Activated CD8-positive, alpha-beta memory T cell treated with anti-CD3 and anti-CD28 coated beads for 4 hours (primary cell): ENCODE results near the gene PSMG2.
"Not testable (repeated sequence)": the region's sequence is repeated elsewhere in the genome, so short reads cannot be mapped to it uniquely, and the experiment has no call there.

Source experiments
- DNase-seq, 2 donors: peaks; one replicate each; pipeline ENCODE4 v3.0.0-alpha.2; 2020; ENCODE audit warnings: low read depth in 2 of 2

PSMG2 gene

GRCh38 chr18:12722731-12723130 is 19.9 kb downstream of the PSMG2 start:
- DNase-seq: no peak

DNA sequence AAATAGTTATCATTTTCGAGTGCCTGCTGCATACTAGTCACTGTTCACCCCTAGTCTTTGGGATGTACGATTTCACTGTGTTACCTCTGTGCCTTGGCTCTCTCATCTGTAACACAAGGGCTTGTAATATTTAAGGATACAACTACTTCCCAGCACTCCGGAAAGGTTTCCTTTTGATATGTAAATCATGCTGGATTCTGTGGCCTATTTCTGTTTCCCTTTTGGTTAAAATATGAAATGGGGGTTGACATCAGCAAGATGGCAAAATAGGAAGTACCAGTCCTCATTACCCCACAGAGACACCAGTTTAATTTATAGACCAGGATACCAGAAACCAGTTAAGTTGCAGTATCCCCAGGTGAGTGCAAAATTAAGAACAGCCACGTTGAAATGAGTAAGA is 23.5 kb downstream of the PSMG2 start:
- DNase-seq: no peak

- peak; percentile 8 to 28 for DNase-seq
Observed at GRCh38 chr18:12726774-12727550, 24.1 kb downstream of the PSMG2 start.

DNA sequence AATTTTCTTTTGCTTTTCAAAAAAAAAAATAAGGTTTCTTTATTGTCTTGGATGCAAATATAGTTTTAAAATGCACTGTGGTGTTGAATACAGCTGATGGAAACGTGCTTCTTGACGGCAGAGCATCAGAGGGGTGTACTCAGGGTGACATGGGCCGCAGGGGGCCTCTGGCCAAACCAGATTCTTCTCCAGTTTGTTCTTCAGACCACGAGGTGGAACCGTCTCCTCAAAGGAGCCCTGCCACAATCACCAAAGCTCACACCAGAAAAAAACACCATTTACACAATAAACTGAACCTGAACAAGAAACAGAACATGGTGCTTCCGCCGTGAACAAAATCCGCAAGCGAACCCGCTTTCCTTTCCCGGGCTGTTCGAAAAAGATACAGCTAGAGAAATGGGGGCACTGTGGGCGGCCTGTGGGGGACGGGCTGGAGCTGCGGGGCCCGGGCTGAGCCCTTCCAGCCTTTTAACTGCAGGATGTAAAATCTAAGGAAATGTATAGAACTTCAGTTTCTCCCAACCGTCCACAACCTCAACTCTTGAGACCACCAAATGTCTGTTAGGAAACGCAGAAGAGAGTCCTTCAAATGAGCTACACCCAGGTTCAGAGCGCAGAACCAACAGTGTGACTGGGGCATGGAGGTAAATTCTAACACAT is 34.5 kb downstream of the PSMG2 start:
- no peak for DNase-seq

GRCh38 chr18:12741351-12741750 is 38.5 kb downstream of the PSMG2 start:
- no peak for DNase-seq

GRCh38 chr18:12742453-12742852 is 39.6 kb downstream of the PSMG2 start:
- no peak for DNase-seq

DNA sequence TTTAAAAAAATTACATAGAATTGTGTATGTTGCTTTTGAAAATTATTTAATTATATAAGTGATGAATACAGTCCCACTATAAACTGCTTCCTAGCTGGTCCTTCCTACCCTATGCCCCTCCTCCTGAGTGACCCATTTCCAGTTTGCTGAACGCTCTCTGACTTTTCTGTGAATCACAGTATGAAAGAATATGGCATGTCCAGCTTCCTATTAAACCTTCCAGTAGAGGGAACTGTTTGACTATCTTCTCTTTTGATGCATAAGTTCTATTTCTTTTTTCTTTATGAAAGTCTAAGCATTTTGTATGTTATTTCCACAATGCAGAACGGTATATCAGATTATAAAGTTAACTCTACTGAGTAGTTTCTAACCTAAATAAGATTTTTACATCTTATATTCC is 41.3 kb downstream of the PSMG2 start:
- DNase-seq: no peak

DNA sequence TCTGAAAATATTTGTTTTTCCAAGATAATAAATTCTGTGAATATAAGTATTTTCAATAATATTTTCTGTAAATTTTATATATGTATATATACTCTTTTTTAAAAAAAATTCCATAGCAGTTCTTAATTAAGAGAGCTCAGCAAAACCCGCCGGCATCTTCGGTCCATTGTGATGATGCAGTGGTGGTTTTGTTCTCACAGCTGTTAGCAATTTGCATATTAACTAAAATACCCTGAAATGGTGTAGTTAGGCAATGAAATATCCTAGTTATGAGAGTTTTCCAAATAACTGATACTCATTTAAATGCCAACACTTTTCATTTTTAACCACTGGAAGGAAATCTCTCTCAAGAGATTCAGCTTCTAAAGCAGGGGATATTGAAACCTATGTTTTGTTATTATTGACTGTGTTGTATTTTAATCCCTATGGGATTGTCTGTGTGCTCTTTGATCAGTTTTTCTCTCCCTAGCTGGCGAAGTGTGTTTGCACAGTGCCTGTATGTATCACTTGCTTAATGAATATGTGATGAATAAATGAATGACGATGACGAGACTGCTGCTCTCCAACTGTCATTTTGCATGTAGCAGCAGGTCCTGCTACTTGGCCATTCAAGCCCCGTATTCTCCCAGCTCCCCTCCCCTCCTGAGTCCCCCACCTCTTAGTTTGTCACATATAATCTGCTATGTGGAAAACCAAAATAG is 42.4 kb downstream of the PSMG2 start:
- DNase-seq: no peak

DNA sequence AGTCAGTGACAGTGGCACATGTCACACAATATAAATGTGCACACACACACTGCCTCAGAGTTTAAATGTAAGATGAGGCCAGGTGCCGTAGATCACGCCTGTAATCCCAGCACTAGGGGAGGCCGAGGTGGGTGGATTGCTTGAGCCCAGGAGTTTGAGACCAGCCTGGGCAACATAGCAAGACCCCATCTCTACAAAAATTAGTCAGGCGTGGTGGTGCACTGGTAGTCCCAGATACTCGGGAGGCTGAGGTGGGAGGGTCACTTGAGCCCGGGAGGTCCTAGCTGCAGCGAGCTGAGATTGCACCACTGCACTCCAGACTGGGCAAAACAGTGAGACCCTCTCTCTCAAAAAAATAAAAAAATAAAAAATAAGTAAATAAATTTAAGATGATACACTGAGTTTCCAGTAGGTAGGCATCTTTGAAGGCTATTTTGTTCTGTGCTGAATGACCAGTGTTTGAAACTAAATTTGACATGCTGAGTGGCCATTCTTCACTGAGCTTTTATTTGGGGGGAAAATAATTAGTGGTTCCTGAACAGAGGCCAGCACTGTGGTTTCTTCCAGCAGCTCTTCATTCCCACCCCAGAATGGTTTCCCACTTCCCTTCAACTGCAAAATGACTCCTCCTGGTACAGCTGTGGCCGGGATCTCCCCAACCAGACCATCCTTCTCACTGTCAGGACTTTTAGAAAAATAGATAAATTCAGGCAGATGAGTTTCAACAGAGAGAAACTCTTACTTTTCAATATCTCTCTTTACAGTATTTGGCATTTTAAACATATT is 44.9 kb downstream of the PSMG2 start:
- no peak for DNase-seq

DNA sequence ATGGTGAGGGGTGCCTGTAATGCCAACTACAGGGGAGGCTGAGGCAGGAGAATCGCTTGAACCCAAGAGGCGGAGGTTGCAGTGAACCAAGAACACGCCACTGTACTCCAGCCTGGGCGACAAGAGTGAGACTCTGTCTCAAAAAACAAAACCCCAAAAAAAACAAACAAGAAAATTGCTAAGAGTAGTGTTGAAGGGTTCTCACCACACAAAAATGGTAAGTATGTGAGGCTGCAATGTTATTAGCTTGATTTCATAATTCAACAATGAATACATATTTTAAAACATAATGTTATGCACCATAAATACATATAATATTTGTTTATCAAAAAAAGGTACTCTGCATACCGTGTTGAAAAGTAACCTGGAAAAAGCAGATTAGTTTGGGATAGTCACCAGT is 45.8 kb downstream of the PSMG2 start:
- DNase-seq: no peak

DNA sequence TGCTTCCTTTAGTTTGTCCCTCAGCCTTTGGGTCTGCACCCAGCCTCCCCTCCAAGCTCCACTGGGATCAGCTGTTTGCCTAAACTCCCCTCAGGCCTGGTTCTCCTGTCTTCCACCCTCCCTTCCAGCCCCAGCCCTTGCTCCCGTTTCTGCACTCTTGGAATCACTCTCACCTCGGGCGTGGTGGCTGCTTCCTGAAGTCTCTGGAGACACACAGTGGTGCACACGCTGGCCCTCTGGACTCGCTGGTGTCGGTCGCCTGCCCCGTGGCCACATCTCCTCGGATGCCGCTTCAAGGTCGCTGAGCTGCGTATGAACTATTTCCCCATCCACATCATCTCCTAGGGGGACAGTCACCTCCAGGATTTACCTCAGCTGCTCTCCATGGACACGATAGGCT is 46.3 kb downstream of the PSMG2 start:
- DNase-seq: no peak

- no peak for DNase-seq
Observed at GRCh38 chr18:12750076-12750714, 47.4 kb downstream of the PSMG2 start.

DNA sequence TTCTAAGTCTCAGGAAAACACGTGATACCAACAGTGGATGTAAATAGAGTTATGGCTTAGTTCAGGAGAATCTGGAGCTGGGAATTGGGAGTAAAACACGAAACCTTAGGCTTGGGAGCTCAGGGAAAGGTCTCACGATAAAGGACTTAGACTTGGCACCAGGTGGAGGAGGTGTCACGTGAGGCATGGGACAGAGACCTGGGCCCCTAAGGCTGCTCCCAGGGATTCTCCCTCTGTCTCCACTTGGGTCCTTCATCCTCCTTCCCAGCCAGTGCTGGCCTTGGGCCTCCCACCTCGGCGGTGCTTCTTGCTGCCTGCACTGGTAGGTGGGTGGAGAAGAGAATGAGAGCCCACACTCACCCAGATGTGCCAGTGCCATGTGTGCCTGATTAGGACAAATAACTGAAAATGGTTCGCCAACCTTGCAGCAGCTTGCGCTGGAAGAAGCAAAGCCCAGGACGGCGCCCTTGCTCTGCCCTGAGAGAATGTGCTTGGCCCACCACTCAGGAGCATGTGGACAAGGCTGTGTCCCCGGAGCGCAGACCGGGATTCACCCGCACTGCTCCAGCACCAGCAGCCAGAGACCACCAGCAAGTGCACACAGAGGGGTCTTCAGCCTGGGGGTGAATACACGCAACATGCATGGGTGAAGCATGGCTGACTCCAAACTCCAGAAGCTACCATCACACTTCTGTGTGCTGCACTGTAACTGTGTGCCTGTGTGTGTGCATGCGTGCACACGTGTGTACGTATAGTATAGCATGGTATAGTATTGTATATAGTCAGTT is 48.1 kb downstream of the PSMG2 start:
- DNase-seq: no peak

DNA sequence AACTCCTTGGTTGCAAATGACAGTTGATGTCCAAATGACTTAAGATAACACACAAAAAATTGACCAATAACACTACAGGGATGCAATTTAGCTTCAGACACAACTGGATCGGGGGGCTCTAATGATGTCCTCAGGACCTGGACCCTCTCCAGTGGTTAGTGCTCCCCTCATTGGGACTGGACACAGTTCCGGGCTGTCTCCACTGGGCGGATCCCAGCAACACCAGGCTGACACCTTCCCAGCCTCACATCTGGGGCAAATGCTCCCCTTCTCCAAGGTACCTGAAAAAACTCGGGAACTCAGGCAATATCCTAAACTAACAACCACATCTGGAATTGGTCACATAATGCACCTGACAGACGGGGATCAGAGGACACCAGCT is 48.7 kb downstream of the PSMG2 start:
- DNase-seq: no peak

- no peak for DNase-seq
Observed at GRCh38 chr18:12751891-12752290, 49.0 kb downstream of the PSMG2 start.

- no peak for DNase-seq
Observed at GRCh38 chr18:12754511-12754910, 51.7 kb downstream of the PSMG2 start.

DNA sequence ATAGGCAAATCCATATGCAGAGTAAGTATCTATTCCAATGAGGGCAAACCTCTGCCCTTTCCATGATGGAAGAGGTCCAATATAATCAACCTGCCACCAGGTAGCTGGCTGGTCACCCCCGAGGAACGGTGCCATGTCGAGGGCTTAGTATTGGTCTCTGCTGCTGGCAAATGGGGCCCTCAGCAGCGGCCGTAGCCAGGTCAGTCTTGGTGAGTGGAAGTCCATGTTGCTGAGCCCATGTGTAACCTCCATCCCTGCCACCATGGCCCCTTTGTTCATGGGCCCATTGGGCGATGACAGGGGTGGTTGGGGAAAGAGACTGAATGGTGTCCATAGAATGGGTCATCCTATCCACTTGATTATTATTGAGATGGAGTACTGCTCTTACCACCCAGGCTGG is 52.8 kb downstream of the PSMG2 start:
- not testable (repeated sequence) for DNase-seq

- DNase-seq: not testable (repeated sequence)
Observed at GRCh38 chr18:12756619-12757239, 53.9 kb downstream of the PSMG2 start.

GRCh38 chr18:12758566-12758965 is 55.7 kb downstream of the PSMG2 start:
- DNase-seq: not testable (repeated sequence)

GRCh38 chr18:12765126-12765525 is 62.3 kb downstream of the PSMG2 start:
- no peak for DNase-seq
